HG03095 (cell line): ENCODE measurements around the gene CELSR3.

Source experiments
- ATAC-seq: cut with Tn5 transposase; IDR thresholded peaks from one replicate; pipeline ENCODE4 v1.9.1; 2021; ENCODE audit warnings: moderate library complexity; ENCODE audit not compliant: unreplicated experiment

The CELSR3 gene

DNA sequence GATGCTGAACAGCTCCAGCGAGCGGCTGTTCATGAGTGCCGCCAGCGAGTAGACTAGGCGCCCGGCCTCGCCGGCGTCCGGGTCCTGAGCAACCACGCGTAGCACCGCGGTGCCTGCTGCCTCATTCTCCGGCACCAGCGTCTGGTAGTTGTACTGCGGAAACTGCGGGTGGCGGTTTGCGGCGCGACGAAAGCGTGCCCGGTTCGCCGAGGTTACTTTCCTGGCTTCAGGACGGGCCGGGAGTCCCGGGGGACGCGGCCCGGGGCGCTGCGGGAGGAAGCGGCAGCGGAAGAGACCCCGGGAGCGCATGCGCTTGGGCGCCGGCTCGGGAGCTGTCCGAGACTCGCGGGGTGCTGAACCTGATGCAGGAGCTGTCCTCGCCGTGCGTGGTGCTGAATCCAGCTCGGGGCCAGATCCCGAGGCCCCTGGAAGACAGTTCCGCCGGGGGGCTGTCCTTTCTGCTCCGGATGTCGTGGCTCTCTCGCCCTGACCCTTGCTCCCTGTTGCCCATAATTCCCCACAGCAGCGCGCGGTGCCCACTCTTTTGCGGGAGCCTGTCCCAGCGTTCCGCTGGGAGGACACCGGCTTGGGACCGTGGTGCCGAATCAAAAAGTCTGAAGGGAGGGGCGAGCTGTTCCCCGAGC, 1.1 kb downstream of the CELSR3 start:
- no peak for ATAC-seq

DNA sequence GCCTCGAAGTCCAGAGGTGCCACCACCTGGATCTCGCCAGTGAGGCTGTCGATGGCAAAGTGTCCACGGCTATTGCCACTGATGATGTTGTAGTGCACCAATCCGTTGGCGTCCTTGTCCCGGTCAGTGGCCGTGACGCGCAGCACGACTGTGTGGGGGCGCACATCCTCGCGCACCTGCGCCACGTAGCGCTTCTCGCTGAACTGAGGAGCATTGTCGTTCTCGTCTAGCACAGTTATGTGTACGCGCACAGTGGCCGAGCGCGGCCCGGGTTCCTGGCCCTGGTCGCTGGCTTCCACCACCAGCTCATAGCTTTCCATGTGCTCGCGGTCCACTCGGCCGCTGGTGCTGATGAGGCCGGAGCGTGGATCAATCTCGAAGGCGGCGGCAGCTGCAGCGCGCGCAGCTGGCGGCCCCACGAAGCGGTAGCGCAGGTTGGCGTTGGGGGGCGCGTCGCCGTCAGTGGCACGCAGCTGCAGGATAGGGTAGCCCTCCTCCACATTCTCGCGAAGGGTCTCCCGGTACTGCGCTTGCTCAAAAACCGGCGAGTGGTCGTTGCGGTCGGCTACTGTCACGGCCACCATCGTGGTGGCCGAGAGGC, 1.8 kb downstream of the CELSR3 start:
- no peak for ATAC-seq

DNA sequence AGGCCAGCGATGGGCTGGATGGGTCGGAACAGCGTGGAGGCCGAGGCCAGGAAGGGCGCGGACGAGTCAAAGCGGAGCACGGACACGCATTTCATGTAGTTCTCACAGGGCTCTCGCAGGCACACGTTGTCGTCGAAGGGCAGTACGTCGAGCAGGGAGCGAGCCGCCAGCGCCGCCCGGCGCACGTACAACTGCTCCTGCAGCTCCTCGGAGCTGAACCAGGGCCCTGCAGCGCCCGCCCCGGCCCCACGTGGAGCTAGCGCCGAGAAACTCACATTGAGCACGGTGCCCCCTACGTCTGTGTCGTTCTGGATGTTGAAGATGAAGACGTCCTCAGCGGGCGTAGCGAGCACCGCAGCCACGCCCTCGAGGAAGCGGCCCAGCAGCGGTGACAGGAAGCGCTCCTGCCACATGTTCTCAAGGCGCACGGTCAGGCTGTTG, 5.8 kb downstream of the CELSR3 start:
- ATAC-seq = no peak

DNA sequence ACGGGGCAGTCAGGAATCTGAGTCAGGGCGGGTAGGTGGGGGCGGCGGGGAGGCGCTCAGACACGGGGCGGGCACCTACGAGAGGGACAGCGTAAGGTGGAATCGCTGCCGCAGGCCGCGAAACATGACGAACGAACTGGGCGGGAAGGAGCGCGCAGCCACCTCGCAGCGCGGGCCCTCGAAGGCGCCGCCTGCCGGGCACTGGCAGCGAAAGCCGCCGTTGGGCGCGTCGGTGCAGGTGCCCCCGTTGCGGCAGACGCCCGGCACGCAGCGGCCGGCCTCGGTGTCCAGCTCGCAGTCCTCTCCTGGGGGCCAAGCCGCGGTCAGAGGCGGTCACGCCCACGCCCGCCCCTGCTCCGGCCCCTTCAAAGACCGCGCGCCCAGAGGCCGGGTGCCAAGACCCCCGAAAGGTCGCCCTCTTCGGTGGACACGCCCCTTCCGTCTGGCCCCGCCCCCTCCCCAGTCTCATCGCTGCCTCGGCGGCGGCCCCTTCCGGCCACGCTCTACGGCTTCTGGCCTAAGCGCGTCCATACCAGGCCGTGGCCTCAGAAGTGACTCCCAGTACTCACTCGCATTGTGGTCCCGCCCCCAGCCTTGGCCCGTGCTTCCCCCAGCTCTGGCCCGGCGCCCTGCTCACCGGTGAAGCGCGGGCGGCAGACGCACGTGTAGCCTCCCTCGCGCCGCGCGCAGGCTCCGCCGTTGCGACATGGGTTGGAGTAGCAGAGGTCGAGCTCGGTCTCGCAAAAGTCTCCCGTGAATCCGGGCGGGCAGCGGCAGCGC, 6.4 kb downstream of the CELSR3 start:
- ATAC-seq = peak; percentile 60

DNA sequence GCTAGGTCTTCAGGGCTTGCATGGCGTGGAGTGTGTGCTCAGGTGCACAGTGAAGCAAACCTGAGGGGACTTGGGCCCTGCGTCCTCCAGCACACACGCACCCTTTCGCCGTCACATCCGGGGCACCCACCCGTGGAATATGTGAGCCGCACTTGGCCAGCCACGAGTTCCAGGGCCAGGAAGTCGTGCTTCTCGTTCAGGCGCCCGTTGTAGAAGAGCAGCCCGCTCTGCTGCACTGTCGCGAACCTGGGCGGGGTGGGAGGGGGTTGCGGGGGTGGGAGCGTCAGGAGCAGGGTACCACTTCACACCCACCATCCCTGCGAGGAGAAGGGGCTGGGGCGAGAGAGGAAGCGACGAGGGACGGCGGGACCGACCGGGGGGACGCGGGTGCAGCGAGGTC, 7.1 kb downstream of the CELSR3 start:
- no peak for ATAC-seq

DNA sequence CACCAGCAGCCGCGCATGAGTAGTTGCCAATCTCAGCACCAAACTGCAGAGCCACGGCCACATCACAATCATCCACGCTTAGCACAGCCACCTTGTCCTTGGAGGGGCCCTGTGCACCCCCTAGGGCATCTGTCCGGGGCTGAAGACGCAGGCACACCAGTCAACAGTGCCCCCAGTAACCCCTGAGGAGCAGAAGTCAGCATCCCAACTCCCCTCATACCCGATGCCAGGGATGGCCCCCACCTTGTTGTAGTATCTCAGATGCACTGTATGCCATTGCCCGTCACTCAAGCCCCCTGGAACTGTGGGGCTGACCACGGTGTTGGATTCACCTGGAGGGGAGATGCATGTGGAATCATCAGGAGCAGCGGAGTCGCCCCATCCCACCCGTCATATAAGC, 7.6 kb downstream of the CELSR3 start:
- no peak for ATAC-seq

DNA sequence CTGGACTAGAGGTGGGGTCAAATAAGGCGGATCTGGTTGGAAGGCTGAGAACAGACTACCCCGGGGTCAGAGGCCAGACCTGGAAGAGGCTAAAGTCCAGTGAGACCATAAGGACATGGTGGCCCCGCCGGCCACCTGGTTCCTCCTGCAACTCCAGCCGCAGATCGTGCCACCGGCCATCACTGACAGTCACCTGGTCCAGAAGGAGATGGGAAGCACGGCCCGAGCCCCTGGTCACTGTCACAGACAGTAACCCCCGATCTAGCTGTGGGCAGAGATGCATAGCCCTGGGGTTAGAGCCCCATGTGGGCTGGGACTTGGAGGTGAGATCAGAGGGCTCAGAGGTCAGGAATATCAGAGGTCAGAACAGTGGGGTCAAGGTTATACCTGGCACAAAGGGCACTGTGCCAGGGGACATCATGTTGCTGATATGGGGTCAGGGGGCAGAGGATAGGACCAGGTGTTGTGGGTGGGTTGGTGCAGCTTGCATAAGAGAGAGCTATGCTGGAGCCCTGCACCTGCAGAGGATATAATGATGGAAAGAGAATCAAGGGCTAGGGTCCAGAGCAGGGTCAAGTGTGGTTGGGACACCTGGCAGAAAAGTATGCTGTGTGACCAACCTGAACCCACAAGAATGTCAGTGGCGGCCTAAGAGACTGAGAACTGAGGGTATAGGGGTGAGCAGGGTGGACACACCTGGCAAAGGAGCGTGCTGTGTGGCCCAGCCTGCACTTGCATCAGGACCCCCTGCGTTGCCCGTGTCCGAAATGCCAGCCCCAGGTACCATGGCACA, 9.6 kb downstream of the CELSR3 start:
- ATAC-seq = no peak

DNA sequence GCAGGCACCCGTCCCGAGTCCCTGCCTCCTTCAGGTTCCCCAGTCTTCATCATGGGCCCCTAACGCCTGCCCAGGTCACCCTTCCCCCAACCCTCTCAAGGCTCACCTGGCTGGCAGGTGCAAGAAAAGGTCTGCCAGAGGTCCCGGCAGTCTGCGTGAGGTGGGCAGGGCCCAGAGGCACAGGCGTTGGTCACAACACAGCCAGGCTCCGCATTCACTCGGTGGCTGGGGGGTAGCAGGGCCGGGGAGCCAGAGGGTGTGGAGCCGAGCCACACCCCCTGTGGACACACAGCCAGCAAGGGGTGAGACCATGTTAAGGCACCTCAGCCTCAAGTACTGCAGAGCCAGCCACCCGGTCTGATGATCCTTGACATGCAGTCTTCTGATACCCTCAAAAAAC, 10.9 kb downstream of the CELSR3 start:
- ATAC-seq = no peak

DNA sequence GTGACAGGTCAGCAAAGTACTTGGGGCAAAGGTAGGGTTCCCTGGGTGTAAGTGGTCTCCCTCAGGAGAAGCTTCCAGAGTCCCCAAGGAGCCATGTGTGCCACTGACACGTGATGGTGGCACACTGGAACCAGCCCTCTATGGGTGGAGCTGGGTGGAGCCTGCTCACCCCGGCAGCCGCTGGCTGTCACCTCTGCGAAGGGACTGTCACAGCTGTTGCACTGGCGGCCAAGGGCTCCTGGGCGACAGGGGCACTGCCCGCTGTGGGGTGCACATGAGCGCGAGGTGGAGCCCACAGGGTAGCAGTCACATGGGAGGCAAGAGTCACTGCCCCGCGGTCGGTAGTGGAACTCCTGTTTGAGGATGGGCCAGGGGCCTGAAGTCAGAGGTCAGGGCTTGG, 12.0 kb downstream of the CELSR3 start:
- ATAC-seq = no peak

DNA sequence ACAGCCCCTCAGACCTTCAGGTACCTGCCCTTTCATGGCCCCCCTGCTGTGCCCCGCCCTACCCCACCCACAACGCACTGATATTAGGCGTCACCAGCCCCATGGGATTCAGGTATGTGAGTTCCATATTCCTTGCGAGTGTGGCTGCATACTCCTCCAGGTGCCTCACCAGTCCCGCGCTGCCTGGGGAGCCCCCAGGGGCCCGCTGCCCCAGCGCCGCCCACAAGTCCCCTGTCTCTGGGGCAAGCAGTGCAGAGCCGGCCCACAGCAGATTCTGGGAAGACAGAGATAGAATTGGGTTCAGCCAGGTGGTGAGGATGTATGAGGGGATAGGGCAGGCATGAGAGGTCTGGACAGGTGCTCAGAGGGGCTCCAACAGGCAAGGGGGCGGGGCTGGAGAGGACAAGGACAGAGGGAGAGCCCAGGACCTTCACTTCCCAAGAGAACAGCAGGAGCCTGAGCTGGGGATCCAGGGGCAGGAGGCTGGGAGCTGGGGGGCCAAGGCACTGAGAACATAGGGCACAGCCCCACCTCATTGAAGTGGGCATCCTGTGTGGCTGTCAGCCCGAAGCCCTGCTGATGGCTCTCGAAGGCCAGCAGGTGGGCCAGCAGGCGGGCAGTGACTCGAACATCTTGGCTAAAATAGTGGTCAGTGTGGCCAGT, 14.4 kb downstream of the CELSR3 start:
- no peak for ATAC-seq

DNA sequence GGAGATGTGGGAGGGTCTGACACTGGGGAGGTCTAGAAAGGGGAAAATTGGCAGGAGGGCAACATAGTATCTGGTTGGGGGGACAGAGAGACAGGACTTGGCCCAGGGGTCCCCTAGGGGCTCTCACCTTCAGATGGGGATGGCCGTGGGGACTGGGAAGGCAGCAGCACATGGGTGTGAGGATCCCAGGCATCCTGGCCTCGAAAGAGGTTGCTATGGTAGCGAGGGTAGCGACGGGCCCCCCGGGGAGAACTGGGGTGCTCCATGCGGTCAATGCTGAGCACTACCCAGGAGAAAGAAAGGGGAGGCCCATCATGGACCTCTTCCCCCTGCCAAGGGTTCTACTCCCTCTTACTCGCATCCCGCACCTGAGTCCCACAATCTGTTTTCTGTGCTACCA, 15.0 kb downstream of the CELSR3 start:
- no peak for ATAC-seq

DNA sequence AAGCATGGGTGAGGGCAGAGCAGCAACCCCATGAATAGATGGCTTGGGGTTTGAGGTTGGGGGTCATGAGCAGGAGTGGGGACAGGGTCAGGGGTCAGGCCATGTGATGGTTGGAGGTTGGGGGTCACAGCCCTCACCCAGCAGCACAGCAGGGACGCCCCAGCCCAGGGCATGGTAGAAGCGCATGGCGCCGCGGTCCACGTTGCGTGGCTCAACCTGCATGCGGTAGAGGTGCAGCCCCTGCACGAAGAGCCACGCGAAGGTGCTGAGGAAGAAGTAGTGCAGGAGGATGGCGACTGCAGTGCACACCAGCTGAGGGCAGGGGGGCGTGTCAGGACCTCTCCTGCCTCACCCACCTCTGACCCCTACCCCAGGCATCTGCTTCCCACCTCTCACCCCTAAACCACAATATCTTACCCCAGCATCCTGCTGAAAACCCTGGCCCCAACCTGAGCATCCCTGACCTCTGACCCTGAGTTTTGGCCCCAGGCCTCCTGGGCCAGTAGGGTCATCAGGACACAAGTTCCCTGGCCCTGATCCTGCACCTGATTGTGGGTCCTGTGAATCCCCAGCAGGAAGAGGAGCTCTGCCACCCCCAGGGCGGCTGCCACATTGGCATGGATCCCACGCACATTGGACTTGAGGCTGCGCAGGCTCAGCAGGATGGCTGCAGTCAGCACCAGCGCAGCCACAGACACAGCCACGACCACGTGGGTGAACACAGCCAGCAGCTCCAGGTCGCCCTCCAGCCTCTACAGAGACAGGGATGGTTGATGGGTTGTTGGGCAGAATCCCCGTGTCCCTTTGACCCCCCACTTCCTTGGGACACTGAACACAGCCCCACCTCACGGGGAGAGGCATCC, 17.6 kb downstream of the CELSR3 start:
- no peak for ATAC-seq

DNA sequence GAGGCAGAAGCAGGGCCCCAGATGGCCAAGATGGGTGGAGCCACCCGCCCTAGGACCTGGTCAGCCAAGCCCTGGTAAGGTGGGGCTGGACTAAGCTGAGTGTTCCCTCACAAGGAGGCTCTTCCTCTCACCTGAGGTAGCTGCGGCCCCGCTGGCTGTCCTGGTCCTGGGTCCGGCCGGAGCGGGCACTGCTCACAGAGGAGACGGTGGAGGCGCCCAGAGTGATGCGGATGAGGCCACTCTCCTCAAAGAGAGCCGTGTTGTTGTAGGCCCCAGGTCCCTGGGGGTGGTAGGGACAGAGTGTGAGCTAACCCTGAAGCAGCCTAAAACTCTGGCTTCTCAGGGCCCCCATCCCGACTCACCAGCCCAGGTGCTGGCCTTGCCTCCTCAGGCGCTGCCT, 20.1 kb downstream of the CELSR3 start:
- no peak for ATAC-seq

DNA sequence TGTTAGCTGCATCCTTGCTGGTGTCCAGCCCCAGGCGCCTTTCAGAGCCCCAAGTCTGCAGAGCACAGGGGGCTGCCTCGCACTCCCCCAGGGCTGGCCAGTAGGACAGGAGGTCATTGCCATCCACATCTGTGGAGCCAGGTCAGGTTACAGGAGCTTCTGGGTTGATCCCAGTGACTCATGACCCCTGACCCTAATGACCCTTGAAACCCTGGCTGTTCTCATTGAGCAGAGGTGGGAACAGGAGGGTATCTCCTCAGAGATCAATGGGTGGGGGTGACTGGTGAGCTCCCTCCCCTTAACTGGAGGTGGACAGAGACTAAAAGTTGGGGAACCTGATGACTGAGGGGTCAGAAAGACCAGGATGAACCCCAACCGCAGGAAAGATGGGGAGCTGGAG, 21.3 kb downstream of the CELSR3 start:
- ATAC-seq = no peak

DNA sequence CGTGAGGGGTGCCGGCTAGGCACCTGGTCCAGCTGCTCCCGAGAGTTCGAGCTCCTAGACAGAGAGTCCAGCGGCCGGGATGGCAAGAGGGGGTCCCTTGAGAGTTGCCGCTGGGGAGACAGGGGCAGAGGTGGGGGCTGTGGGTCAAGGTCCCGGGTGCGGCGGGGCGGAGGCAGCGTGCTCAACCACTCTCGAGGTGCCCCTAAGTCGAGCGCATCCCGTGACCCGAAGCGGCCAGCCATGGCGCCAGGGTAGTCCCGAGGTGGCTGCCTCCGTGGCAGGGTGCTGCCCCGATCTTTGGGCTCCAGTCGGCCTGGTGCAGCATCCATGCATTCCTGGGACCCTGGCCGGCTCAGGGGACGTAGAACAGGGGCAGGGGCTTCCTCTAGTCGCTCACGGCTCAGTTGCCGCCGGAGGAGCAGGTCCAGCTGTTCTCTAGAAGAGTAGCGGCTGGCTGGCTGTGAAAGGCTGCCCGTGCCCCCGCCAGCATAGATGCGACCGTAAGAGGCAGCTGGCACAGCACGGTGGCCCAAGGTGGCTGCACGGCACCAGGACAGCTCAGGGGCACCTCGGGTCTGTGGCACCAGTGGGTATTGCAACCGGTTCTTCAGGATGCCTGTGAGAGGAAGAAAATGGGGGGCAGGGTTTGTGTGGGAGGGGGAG, 22.6 kb downstream of the CELSR3 start:
- ATAC-seq = no peak

DNA sequence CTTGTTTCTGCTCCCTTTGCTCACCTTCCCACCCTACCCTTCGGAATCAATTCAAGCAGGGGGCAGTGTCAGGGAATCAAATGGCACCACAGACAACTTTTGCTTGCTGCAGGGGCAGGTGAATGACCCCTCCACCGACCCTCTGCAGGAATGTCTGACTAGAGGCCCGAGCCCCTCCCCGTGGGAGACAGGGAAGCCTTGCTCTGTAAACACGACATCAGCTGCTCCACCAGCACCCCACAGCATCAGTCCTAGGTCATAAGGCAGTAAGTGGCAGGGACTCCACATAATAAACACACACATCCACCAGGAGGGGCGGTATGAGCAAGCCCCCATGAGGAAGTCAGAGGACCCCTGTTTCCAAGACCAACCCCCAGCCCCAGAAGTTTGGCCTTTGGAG, 25.4 kb downstream of the CELSR3 start:
- ATAC-seq = no peak

DNA sequence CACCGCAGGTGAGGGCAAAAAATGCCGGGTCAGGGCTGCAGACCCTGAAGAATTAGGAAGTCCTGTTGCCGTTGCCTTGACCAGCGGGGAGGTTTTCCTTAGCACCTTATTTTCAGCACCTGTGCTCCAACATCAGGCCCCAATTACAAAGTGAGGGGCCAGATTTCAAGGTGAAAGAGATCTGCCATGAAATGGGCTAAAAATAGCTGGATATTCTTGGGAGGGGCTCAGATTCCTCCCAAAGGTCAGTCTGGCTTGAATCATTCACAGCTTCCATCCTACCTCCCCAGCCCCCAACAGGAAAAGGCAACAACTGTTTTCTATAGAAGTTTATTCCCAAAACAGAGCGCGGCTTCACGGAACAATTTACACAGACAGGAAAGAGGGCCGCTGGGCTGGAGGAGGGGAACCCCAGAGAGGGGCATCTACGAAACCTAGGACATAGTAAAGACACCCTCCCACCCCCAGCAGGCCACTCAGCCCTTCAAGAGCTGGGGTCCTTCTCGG, 26.5 kb downstream of the CELSR3 start:
- ATAC-seq = no peak

DNA sequence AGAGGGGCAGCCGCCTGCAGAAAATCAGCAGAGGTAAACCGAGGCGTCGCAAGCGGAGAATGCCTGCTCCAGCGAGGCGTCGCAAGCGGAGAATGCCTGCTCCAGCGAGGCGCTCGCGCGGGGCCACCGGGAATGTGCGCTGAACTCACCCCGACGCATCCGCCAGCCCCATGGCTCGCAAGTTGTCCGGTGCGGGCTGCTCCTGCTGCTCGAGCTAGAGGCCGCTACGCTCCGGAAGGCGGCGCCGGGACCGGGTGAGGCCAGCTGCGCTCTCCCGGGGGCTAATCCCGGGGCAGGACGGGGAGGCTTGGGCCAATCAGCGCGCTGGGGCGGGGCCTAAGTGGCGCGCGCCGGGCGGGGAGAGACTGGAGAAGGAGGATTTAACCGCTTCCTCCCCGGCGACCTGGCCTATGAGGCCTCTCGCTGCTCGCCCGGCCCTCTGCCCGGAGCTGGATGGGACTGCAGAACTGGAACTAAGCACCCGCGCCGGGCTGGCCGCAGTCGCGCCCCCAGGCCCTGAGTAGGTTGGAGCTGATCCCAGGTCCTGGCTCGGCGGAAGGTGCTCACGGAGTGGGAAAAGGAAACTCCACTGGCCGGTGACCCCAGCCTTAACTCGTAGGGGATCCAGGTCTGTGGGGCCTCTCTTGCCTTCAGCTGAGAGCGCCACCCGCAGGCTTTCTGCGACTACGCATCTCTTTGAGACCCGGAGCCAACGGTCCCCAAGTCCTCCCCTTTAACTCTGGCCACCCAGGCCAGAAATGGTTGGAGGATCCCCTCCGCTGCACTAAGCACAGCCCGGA, 27.3 kb downstream of the CELSR3 start, which contains the start of gene SLC26A6:
Gene SLC26A6, minus strand, starts transcription at position 240 of the 800 bp plus-strand sequence. Its CDS starts 68 bp downstream, at position 172.
- peak; percentile 87 for ATAC-seq
